HEK293 (cell line): Measurements from ENCODE around the gene SHISAL2A.

Experiments used
- GLIS2 ChIP-seq: fragments of 450-650 bp; formaldehyde crosslinking; IDR thresholded peaks from 2 replicates; pipeline ENCODE4 v1.5.1; 2016; ENCODE audit warnings: missing biosample characterization, missing genetic modification characterization
- KLF7 ChIP-seq: fragments of 450-650 bp; formaldehyde crosslinking; IDR thresholded peaks from 2 replicates; pipeline ENCODE4 v1.5.1; 2016; ENCODE audit warnings: missing biosample characterization, missing genetic modification characterization, borderline replicate concordance
- KLF9 ChIP-seq: fragments of 450-650 bp; formaldehyde crosslinking; IDR thresholded peaks from 2 replicates; pipeline ENCODE4 v1.5.1; 2016; ENCODE audit warnings: missing biosample characterization, missing genetic modification characterization, low read depth
- PRDM1 ChIP-seq: fragments of 450-650 bp; formaldehyde crosslinking; IDR thresholded peaks from 2 replicates; pipeline ENCODE4; 2016; ENCODE audit warnings: missing biosample characterization, missing genetic modification characterization
- SP2 ChIP-seq: fragments of 450-650 bp; formaldehyde crosslinking; IDR thresholded peaks from 2 replicates; pipeline ENCODE4 v1.5.1; 2016; ENCODE audit warnings: missing biosample characterization, missing genetic modification characterization
- ZBTB1 ChIP-seq: fragments of 450-650 bp; formaldehyde crosslinking; IDR thresholded peaks from 2 replicates; pipeline ENCODE4 v1.5.1; 2016; ENCODE audit warnings: missing biosample characterization, missing genetic modification characterization
- ZBTB10 ChIP-seq: fragments of 450-650 bp; formaldehyde crosslinking; IDR thresholded peaks from 2 replicates; pipeline ENCODE4 v1.5.1; 2016; ENCODE audit warnings: missing biosample characterization, missing genetic modification characterization
- ZBTB17 ChIP-seq: fragments of 450-650 bp; formaldehyde crosslinking; IDR thresholded peaks from 2 replicates; pipeline ENCODE4 v1.5.1; 2016; ENCODE audit warnings: missing biosample characterization, missing genetic modification characterization
- ZBTB26 ChIP-seq: fragments of 450-650 bp; formaldehyde crosslinking; optimal IDR thresholded peaks from 2 replicates; pipeline ENCODE3; 2016; ENCODE audit warnings: missing biosample characterization, mild to moderate bottlenecking, missing genetic modification characterization
- ZBTB44 ChIP-seq: fragments of 450-650 bp; IDR thresholded peaks from 2 replicates; pipeline ENCODE4 v1.5.1; 2018; ENCODE audit warnings: missing biosample characterization, mild to moderate bottlenecking, missing genetic modification characterization
- ZBTB48 ChIP-seq: fragments of 450-650 bp; formaldehyde crosslinking; IDR thresholded peaks from 2 replicates; pipeline ENCODE4 v1.5.1; 2016; ENCODE audit warnings: missing biosample characterization, missing genetic modification characterization
- ZBTB8A ChIP-seq: fragments of 450-650 bp; formaldehyde crosslinking; IDR thresholded peaks from 2 replicates; pipeline ENCODE4 v1.5.1; 2016; ENCODE audit warnings: missing biosample characterization, missing genetic modification characterization
- ZFP3 ChIP-seq: fragments of 450-650 bp; formaldehyde crosslinking; IDR thresholded peaks from 2 replicates; pipeline ENCODE4 v1.5.1; 2016; ENCODE audit warnings: low read depth, missing biosample characterization, missing genetic modification characterization
- ZNF140 ChIP-seq: fragments of 450-650 bp; formaldehyde crosslinking; IDR thresholded peaks from 2 replicates; pipeline ENCODE4 v1.5.1; 2016; ENCODE audit warnings: missing biosample characterization, missing genetic modification characterization
- ZNF155 ChIP-seq: fragments of 450-650 bp; formaldehyde crosslinking; IDR thresholded peaks from 2 replicates; pipeline ENCODE4 v1.5.1; 2016; ENCODE audit warnings: missing biosample characterization, missing genetic modification characterization
- ZNF16 ChIP-seq: fragments of 450-650 bp; formaldehyde crosslinking; IDR thresholded peaks from 2 replicates; pipeline ENCODE4 v1.5.1; 2016; ENCODE audit warnings: low read depth, missing biosample characterization, missing genetic modification characterization
- ZNF202 ChIP-seq: fragments of 450-650 bp; formaldehyde crosslinking; IDR thresholded peaks from 2 replicates; pipeline ENCODE4 v1.5.1; 2016; ENCODE audit warnings: missing biosample characterization, missing genetic modification characterization, borderline replicate concordance
- ZNF211 ChIP-seq: fragments of 450-650 bp; formaldehyde crosslinking; IDR thresholded peaks from 2 replicates; pipeline ENCODE4 v1.5.1; 2016; ENCODE audit warnings: low read depth, missing biosample characterization, missing genetic modification characterization
- ZNF24 ChIP-seq: fragments of 450-650 bp; formaldehyde crosslinking; IDR thresholded peaks from 2 replicates; pipeline ENCODE4 v1.5.1; 2016; ENCODE audit warnings: missing biosample characterization, missing genetic modification characterization
- ZNF335 ChIP-seq: fragments of 450-650 bp; formaldehyde crosslinking; conservative IDR thresholded peaks from 2 replicates; pipeline ENCODE4 v1.5.1; 2016; ENCODE audit warnings: missing biosample characterization, missing genetic modification characterization
- ZNF354C ChIP-seq: fragments of 450-650 bp; formaldehyde crosslinking; IDR thresholded peaks from 2 replicates; pipeline ENCODE4 v1.5.1; 2016; ENCODE audit warnings: missing biosample characterization, missing genetic modification characterization, low read depth, borderline replicate concordance
- ZNF423 ChIP-seq: fragments of 450-650 bp; formaldehyde crosslinking; IDR thresholded peaks from 2 replicates; pipeline ENCODE4 v1.5.1; 2016; ENCODE audit warnings: missing biosample characterization, missing genetic modification characterization
- ZNF426 ChIP-seq: fragments of 450-650 bp; formaldehyde crosslinking; IDR thresholded peaks from 2 replicates; pipeline ENCODE4 v1.5.1; 2017; ENCODE audit warnings: missing biosample characterization, missing genetic modification characterization, mild to moderate bottlenecking, inconsistent platforms, moderate library complexity
- ZNF521 ChIP-seq: fragments of 450-650 bp; formaldehyde crosslinking; IDR thresholded peaks from 2 replicates; pipeline ENCODE4 v1.5.1; 2017; ENCODE audit warnings: missing biosample characterization, mild to moderate bottlenecking, missing genetic modification characterization
- ZNF548 ChIP-seq: fragments of 450-650 bp; formaldehyde crosslinking; IDR thresholded peaks from 2 replicates; pipeline ENCODE4 v1.5.1; 2016; ENCODE audit warnings: missing biosample characterization, missing genetic modification characterization
- ZNF561 ChIP-seq: fragments of 450-650 bp; IDR thresholded peaks from 2 replicates; pipeline ENCODE4 v1.5.1; 2018; ENCODE audit warnings: missing biosample characterization, missing genetic modification characterization, borderline replicate concordance
- ZNF585B ChIP-seq: fragments of 450-650 bp; formaldehyde crosslinking; IDR thresholded peaks from 2 replicates; pipeline ENCODE4 v1.5.1; 2016; ENCODE audit warnings: missing biosample characterization, missing genetic modification characterization
- ZNF600 ChIP-seq: fragments of 450-650 bp; formaldehyde crosslinking; IDR thresholded peaks from 2 replicates; pipeline ENCODE4 v1.5.1; 2016; ENCODE audit warnings: missing biosample characterization, missing genetic modification characterization
- ZNF701 ChIP-seq: fragments of 450-650 bp; formaldehyde crosslinking; IDR thresholded peaks from 2 replicates; pipeline ENCODE4 v1.5.1; 2016; ENCODE audit warnings: missing biosample characterization, missing genetic modification characterization
- ZNF747 ChIP-seq: fragments of 450-650 bp; formaldehyde crosslinking; IDR thresholded peaks from 2 replicates; pipeline ENCODE4 v1.5.1; 2016; ENCODE audit warnings: missing biosample characterization, missing genetic modification characterization
- ZNF785 ChIP-seq: fragments of 450-650 bp; formaldehyde crosslinking; IDR thresholded peaks from 2 replicates; pipeline ENCODE4 v1.5.1; 2016; ENCODE audit warnings: missing biosample characterization, missing genetic modification characterization
- ZXDB ChIP-seq: fragments of 450-650 bp; formaldehyde crosslinking; IDR thresholded peaks from 2 replicates; pipeline ENCODE4 v1.5.1; 2016; ENCODE audit warnings: missing biosample characterization, missing genetic modification characterization

Gene SHISAL2A

GRCh38 chr1:52702886-52703787 is 70.2 kb downstream of the SHISAL2A start (continued):
- TF ChIP-seq ZBTB48 (tag by site-specific recombination), result no peak
- no peak for TF ChIP-seq ZFP3 (tag by site-specific recombination)
- no peak for TF ChIP-seq ZNF140
- TF ChIP-seq PRDM1 (tag by site-specific recombination), result peak; percentile 31; the same call in 1 of the 2 replicates
- peak; percentile 95 for TF ChIP-seq SP2 (tag by site-specific recombination)
- no peak for TF ChIP-seq ZBTB1 (tag by site-specific recombination)
- TF ChIP-seq ZNF354C (tag by site-specific recombination), result no peak
- TF ChIP-seq ZBTB10, result peak; percentile 95
- no peak for TF ChIP-seq ZNF16 (tag by site-specific recombination)
- no peak for TF ChIP-seq ZNF202 (tag by site-specific recombination)
- no peak for TF ChIP-seq ZNF426 (tag by site-specific recombination)
- no peak for TF ChIP-seq ZNF211 (tag by site-specific recombination)
- no peak for TF ChIP-seq ZNF585B (tag by site-specific recombination)
- no peak for TF ChIP-seq KLF7
- TF ChIP-seq ZNF701 (tag by site-specific recombination), result no peak
- no peak for TF ChIP-seq ZNF561 (tag by site-specific recombination)
- TF ChIP-seq ZNF548 (tag by site-specific recombination), result no peak
- peak; percentile 66; the same call in 1 of the 2 replicates for TF ChIP-seq KLF9 (tag by site-specific recombination)
- TF ChIP-seq ZBTB8A, result peak; percentile 74
- TF ChIP-seq ZNF155 (tag by site-specific recombination), result no peak
- peak; percentile 55 for TF ChIP-seq ZBTB26 (tag by site-specific recombination)
- TF ChIP-seq ZNF423 (tag by site-specific recombination), result no peak
- peak; percentile 88 for TF ChIP-seq ZNF600 (tag by site-specific recombination)
- TF ChIP-seq ZNF521 (tag by site-specific recombination), result no peak
- TF ChIP-seq ZNF24 (tag by site-specific recombination), result peak; percentile 93
- TF ChIP-seq ZNF335 (tag by site-specific recombination), result peak; percentile 99
- peak; percentile 87 for TF ChIP-seq ZBTB44 (tag by site-specific recombination)
- TF ChIP-seq ZNF747 (tag by site-specific recombination), result no peak
- peak; percentile 93 for TF ChIP-seq ZXDB
- TF ChIP-seq ZBTB17 (tag by site-specific recombination), result peak; percentile 95
- peak; percentile 88 for TF ChIP-seq GLIS2 (tag by site-specific recombination)
- TF ChIP-seq ZNF785 (tag by site-specific recombination), result no peak
- TF ChIP-seq, all 188 proteins: peak for 62
